Esophagus muscularis mucosa (tissue), 4 donors: ENCODE data around the gene SLC9A5.

ENCODE experiments used
- CTCF ChIP-seq, 3 experiments: fragments of 200-600 bp in 2 of 3; fragments of 450-650 bp in 1 of 3; sonication (generic) in 2 of 3; IDR thresholded peaks; one replicate each; pipeline ENCODE4 v1.5.1; 2017 to 2019; ENCODE audit warnings: antibody characterized with exemption in 3 of 3, mild to moderate bottlenecking in 2 of 3, moderate library complexity in 1 of 3
- EP300 ChIP-seq: sonication (generic); formaldehyde crosslinking; IDR thresholded peaks from one replicate; pipeline ENCODE4 v1.6.1; 2017; ENCODE audit warnings: antibody characterized with exemption
- POLR2A ChIP-seq: fragments of 450-650 bp; IDR thresholded peaks from one replicate; pipeline ENCODE4 v1.6.1; 2017; ENCODE audit warnings: antibody characterized with exemption, moderate library complexity, mild to moderate bottlenecking, low read depth
- POLR2AphosphoS5 ChIP-seq, 2 donors: sonication (generic); formaldehyde crosslinking; IDR thresholded peaks; one replicate each; pipeline ENCODE4 v1.6.1; 2017; ENCODE audit warnings: antibody characterized with exemption in 2 of 2

DNA sequence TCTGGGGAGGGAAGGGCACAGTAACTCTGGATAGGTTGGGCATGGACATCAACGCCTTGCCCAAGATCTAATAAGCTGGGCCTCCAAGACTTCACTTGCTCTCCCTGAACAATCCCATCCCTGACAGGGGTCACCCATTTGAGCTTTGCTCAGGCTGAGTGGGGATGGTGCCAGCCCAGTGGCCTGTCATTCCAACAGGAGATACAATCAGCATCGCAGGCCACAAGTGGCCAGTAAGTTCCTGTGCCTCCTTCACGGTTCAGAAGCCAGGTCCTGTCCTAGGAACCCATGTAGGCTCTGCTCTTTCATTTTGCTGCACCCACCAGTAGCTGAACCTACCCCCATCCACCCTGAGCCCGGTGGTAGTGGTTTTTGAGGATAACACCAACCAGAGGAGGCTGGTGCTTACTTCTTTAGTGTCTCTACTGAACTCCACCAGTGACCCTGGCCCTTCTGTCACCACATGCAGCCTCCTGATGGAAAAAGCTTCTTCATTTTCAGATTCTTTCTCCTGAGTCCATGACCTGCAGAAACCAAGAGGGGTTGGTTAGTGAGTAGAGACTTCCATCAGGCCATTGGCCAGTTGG is 45.5 kb downstream of the SLC9A5 start:
- TF ChIP-seq CTCF (IDR thresholded peaks at IDR 0.05), result no peak
- no peak for TF ChIP-seq EP300
- TF ChIP-seq POLR2AphosphoS5 (IDR thresholded peaks at IDR 0.05), result no peak
- TF ChIP-seq POLR2A, result no peak
